ENCODE data around the gene FAM174C. TPM values are rescaled to one million over a fixed set of nuclear protein-coding genes. Genes with fewer than 3 reads are reported as not detected.

The FAM174C gene
- total and polyA plus RNA-seq, 12 donors, result 8.2 to 70.2 (median 13.4) TPM

GRCh38 chr19:1239796-1240737 is 35.3 kb upstream of the FAM174C start:
- TF ChIP-seq CTCF (IDR thresholded peaks at IDR 0.05), result peak; percentile 83 to 98 (median 92)
- H3K4me3 ChIP-seq, result peak overlapping the region in 9 of 10 donors; percentile 39 to 93 (median 88)
- WGBS, 2 donors, result 10 to 13% methylated on average over 69 to 84 of the region's 84 CpGs
- DNase-seq (peak; percentile 85 to 92), ATAC-seq (peak; percentile 18 to 65 (median 40))
- peak overlapping the region; percentile 68 to 100 (median 98) for H3K27ac ChIP-seq
- peaks cover 33 to 70% (median 61%) of the 10 kb centered on the region in 9 donors for H3K4me1 ChIP-seq
- intact Hi-C loops (cut with DNase I), result loop anchor here in 6 of 10 donors (1.0 to 10.0 kb wide), 5 partner anchors 19 to 315 kb away; partner anchors contain the start of genes ARID3A (in 3 of the 6) and GPX4 (in 1 of the 6)
- peaks cover 0 to 8% (median 0%) of the 10 kb centered on the region in 9 donors for H3K36me3 ChIP-seq
- H3K9me3 ChIP-seq, result no peaks in the 10 kb centered on the region
- H3K27me3 ChIP-seq, result peaks cover 0 to 24% (median 0%) of the 10 kb centered on the region in 7 donors

- no peak for TF ChIP-seq CTCF (IDR thresholded peaks at IDR 0.05)
- Histone ChIP-seq H3K9me3 (no peaks in the 10 kb centered on the region), H3K36me3 (peaks cover 0 to 8% (median 0%) of the 10 kb centered on the region in 9 donors), H3K4me3 (peak overlapping the region in 9 of 10 donors; percentile 75 to 93 (median 88)), H3K27ac (peak overlapping the region in 9 of 10 donors; percentile 95 to 100 (median 100)), H3K4me1 (peaks cover 38 to 78% (median 70%) of the 10 kb centered on the region in 9 donors), H3K27me3 (peaks cover 0 to 22% (median 0%) of the 10 kb centered on the region in 7 donors)
- intact Hi-C loops (cut with DNase I), result loop anchor here in 5 of 10 donors (1.0 to 10.0 kb wide), 5 partner anchors 20 to 316 kb away; partner anchors contain the start of genes ARID3A (in 2 of the 5) and GPX4 (in 1 of the 5)
- no peak for ATAC-seq
- 61 to 64% methylated on average over 15 of the region's 15 CpGs for WGBS, 2 donors
- no peak for DNase-seq
Observed at GRCh38 chr19:1240925-1241324, 34.4 kb upstream of the FAM174C start.

- ATAC-seq (peak; percentile 31 to 77 (median 62)), DNase-seq (peak; percentile 94 to 96)
- 1% methylated on average over 59 to 77 of the region's 79 CpGs for WGBS, 2 donors
- Histone ChIP-seq H3K4me1 (peaks cover 42 to 84% (median 76%) of the 10 kb centered on the region in 9 donors), H3K27ac (peak within 1 kb of the TSS; percentile 95 to 100 (median 100)), H3K27me3 (peaks cover 0 to 16% (median 0%) of the 10 kb centered on the region in 7 donors), H3K4me3 (peak within 1 kb of the TSS; percentile 63 to 93 (median 86)), H3K9me3 (no peaks in the 10 kb centered on the region), H3K36me3 (peaks cover 0 to 8% (median 0%) of the 10 kb centered on the region in 9 donors)
- peak in 1 of 9 donors; percentile 12 for TF ChIP-seq CTCF (IDR thresholded peaks at IDR 0.05)
- intact Hi-C loops (cut with DNase I), result loop anchor here in 6 of 10 donors (2.0 to 10.0 kb wide), 5 partner anchors 21 to 317 kb away; partner anchors contain the start of genes ARID3A (in 2 of the 6) and GPX4 (in 1 of the 6)
Observed at GRCh38 chr19:1241417-1242095, 33.8 kb upstream of the FAM174C start, which contains the start of gene ATP5F1D. Gene ATP5F1D, plus strand, starts transcription at chr19:1241751. Its CDS starts 100 bp downstream, at chr19:1241851.
